NK-92 treated with Interleukin-12 subunit alpha and Interleukin-12 subunit beta, amount 100 ng/mL, for 24 hours (cell line): ENCODE data around the gene WTIP.
"Not testable (repeated sequence)": the region's sequence is repeated elsewhere in the genome, so short reads cannot be mapped to it uniquely, and the experiment has no call there.

Experiments used
- DNase-seq: peaks from one replicate; lab custom pipeline; 2025; lab: John Stamatoyannopoulos, UW

WTIP gene

DNA sequence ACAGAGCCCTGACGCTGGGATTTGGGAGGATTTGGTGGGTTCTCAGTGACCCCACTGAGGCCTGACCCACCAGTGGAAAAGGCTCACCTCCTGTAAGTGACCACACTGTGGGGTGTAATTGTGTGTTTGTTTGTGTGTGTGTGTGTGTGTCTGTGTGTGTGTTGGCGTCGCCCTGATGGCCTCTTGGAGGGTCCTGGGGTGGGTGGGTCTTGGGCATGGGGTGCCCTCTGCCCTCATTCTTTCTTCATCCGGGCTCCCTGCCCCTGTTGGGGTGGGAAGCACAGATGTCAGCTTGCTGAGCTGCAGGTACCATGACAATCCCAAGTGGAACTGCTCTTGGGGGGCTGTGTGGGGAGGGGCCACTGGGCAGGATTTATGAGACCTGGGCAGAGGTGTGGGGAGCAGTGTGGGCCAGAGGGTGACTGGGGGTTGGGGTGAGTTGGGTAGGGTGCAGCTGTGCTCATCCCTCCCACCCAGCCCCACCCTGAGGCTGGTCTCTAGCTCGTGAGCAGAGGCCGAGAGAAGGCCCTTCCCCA, 22.8 kb downstream of the WTIP start:
- DNase-seq: no peak

DNA sequence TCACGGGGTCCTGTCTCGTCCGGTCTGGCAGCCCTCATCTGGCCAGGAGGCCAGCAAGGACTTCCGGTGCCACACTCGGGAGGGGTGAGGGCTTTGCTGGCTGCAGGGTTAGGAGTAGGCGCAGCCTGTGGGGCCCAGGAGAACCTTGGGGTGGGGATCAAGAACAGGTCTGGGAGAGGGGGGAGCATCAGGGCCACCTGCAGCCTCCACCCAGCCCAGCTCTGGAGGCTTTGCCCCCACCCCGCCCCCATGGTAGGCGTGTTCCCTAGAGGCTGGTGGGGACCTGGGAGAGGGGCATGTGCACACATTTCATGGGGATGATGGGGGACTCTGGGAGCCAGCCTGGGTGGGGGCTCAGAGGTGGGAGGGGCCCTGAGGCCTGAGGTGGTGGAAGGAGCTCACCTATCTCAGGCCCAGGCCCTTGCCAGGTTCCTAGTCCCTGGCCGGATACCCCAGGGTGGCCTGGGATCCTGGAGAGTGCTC, 23.3 kb downstream of the WTIP start:
- DNase-seq: no peak

DNA sequence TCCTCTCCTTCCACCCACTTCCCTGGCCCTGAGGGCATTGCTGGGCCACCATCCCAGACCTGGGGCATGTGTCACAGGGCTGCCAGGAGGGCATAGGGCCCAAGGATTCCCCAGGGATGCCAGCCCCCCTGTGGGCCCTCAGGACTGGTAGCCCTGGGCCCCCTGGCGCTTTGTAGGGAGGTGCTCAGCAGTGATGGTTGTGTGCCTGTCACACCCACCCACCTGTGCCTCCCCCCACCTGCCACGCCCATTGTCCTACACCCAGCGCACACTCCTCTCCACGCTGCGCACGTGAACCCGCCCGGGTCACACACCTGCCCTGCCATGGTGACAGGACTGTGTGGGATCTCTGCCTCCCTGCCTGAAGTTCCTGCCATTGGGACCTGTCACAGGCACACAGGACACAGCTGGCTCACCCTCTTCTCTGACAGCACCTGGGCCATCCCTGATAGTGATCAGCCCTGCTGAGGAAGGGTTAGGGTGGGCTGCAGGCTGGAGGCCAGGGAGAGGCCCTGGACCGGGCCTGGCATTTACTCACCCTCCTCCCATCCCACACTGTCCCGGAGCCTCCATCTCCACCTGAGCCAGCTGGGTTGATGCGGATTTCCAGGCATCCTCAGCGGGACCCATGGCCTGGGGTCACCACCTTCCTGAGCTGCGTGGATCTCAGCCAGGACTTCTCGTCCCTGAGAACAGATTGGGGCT, 23.9 kb downstream of the WTIP start:
- no peak for DNase-seq

DNA sequence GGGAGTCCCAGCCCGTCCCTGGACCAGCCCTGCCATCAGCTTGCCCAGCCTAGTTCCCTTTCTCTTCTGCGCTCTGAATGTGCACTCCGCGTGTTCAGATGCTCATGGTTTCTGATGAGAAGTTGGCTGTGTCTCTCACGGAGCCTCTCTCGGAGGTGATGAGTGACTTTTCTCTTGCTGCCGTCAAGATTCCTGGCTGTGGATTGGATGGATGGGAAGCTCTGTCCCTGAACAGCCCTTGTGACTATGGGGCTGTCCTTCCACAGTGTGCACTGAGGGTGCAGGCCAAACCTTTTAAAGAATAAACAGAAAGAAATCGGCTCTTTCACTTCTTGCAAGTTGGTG, 24.4 kb downstream of the WTIP start:
- no peak for DNase-seq

DNA sequence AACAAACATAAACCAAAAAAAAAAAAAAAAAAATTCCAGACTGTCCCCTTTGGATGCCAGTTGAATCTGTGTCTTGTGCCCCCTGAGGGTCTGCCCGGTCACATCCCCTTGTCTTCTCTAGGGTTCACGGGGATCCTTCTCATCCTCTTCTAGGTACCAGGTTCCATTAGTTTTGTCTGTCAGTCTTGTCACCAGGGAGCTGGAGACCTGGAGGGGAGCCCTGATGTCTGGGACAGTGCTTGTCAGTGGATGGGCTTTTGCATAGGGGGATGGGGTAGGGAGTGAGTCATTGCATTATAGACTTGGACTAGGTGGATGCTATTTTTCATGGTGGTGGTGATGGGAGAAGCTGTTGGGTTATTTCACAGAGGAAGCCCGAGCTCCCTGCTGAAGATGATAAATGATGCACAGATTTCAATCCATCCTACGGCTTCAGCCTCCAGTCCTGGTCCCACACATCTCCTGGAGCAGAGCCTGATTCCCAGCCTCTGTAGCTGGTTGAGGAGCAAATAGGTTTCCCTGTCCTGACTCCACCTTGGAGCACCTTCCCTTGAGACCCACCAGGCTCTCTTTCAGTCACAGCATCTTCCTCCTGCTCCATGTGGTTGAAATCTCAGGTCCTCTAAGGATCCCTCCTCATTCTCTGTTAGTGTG, 26.0 kb downstream of the WTIP start:
- no peak for DNase-seq

DNA sequence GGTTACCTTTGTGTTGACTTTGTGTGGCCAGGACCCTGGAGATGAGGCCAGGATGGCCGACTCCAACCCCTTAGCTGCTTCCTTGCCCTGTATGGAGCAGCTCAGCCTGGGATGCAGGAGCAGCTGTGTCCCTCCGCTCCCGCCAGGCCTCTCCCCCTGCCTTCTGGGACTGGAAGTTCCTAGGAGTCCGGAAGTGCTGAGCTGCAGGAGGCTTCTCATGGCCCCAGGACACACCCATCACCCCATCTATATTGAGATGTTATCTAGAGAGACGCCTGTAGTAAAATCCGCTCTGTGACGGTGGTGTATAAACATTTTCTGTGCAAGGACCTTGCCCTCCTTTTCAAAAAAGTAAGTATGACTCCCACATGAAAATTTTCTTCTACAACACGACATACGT, 27.0 kb downstream of the WTIP start:
- no peak for DNase-seq

DNA sequence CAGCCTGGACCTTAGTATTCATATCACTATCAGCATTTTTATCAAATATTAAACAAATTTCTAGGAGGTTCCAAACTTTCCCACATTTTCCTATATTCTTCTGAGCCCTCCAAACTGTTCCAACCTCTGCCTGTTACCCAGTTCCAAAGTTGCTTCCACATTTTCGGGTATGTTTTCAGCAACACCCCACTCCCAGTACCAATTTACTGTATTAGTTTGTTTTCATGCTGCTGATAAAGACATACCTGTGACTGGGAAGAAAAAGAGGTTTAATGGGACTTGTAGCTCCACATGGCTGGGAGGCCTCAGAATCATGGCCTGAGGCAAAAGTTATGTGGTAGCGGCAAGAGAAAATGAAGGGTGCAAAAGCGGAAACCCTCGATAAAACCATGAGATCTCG, 29.3 kb downstream of the WTIP start:
- not testable (repeated sequence) for DNase-seq

DNA sequence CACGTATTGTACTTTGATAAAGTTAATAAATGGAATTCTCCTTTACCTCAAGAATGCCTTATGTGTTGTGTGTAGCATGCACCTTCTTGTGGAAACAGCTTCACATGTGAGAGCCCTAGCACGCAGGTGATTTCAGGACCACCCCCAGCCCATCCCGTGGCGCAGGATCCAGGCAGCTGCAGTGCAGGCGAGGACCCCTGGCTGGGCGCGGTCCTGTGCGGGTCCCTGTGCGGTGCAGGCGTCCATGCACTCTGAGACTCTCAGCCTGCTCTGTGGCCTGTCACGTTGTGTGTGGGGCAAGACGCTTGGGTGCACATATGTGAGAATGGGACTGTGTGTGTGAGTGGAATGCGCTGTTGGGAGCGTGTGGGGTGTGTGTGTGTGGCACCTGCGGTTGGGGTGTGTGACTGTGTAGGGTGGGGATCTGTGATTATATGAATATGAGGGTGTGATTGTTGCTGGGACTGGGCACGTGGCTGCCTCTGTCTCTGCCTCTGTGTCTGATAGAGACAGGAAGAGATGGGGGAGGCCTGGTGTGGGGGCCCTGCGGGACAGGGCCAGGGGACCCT, 30.8 kb downstream of the WTIP start:
- DNase-seq: no peak

DNA sequence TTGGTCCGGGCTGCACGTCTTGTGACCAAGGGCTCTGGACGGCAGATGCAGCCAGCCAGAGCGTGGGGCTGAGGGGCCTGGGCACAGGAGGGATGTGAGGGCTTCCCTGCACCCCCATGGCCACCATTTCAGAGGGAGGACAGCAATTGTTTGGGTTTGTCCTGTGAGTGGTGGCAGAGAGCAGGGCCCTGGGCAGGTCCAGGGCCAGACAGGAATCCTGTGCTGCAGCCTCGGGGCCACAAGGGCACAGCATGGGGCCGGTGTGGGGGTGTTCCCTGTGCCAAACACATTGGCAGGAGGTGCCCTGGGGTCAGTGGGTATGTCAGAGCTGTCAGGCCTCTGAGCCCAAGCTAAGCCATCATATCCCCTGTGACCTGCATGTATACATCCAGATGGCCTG, 32.2 kb downstream of the WTIP start:
- no peak for DNase-seq

DNA sequence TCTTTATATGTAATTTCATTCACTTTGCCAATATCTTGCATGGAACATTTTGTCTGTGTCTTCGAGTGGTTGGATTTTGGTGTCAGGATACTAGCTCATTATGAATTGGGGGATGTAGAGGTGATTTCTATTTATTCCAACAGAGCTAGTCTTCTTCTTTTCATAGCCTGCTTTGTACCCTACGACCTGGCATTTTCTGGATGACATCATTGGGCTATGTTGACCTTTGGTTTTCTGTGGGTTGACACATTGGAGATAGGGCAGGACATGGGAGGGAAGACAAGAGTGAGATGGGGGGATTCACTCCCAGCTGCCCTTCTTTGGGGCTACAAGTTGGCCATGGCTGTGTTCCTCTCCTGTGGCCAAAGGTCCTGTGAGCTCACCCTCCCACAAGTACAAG, 38.0 kb downstream of the WTIP start:
- no peak for DNase-seq

DNA sequence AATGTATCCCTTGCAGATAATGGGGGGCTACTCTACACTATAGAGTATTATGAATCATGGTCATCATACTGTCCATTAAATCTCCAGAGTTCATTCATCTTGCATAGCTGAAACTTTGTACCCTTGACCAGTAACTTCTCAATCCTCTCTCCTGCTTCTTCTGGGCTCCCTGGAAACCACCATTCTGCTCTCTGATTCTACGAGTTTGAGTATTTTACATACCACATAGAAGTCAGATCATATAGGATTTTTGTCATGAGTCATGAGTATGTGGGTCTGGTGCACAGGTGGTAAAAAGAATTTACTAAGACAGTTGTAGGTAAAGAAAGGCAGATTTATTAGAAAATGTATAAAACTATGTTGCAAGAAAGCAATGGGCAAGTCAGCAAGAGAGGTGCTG, 41.9 kb downstream of the WTIP start:
- no peak for DNase-seq

DNA sequence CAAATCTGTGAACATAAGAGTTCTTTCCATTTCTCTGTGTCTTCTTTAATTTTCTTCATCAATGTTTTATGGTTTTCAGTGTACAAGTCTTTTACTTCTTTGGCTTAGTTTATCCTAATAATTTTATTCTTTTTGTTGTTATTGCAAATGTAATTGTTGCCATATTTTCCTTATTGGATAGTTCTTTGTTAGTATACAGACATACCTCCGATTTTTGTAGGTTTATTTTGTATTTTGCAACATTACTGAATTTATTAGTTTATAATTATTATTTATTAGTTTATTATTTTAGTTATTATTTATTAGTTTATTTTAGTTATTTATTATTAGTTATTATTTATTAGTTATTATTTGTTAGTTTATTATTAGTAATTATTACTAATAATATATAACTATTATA, 43.4 kb downstream of the WTIP start:
- no peak for DNase-seq

DNA sequence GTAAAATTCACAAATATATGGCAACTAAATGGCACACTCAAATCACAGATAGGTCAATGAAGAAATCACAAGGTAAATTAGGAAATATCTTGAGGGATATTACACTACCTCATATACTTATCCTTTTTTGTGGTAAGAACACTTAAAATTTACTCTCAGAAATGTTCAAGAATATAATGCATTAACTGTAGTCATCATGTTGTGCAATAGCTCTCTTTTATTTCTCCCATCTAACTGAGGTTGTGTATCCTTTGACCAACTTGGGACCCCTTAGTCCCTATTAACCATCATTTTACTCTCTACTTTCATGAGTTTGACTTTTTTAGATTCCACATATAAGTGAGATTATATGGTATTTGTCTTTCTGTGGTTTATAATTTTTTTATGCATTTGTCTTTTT, 52.6 kb downstream of the WTIP start:
- DNase-seq: no peak

DNA sequence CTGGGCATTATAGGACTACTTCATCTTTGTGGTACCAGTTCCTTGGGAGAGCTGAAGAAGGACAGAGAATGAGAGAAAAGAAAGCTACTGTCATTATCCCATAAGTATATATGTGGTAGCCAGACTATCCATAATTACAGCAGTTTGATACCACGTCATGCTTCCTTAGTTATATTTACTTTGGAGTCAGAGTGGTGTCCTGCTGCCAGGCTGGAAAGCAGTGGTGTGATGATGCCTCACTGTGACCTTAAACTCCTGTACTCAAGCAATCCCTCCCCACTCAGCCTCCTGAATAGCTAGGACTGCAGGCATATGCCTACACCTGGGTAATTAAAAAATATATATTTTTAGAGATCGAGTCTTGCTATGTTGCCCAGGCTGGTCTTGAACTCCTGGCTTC, 57.8 kb downstream of the WTIP start:
- no peak for DNase-seq

DNA sequence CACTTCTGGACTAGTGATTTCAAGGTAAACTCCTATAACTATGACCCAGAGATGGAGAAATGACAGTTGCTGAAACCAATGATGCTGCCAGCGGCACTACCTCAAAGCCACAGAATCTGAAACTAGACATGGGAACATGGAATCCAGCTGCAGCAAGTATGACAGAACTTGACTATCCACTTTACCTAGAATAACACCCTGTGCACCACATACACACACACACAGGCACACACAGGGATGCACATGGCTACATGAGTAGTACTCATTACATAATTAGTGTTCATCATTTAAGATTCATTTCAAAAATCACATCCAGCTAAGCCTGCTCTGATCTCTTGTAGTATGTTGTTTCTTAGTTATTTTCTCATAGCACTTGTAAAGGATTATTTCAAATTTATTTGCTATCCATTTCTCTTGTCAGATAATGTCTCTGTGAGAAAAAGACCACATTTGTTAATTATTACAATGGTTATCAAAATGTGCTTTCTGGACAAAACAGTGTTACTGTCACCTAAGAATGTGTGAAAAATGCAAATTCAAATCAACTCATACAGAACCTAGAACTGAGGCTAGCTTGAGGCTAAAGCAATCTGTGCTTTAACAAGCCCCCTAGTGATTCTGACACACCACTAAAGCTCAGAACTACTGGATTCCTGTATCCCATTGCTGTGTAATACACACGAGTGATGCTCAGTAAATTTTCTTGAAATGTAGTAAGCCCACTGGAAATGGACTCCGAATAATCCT, 59.4 kb downstream of the WTIP start:
- DNase-seq: no peak

DNA sequence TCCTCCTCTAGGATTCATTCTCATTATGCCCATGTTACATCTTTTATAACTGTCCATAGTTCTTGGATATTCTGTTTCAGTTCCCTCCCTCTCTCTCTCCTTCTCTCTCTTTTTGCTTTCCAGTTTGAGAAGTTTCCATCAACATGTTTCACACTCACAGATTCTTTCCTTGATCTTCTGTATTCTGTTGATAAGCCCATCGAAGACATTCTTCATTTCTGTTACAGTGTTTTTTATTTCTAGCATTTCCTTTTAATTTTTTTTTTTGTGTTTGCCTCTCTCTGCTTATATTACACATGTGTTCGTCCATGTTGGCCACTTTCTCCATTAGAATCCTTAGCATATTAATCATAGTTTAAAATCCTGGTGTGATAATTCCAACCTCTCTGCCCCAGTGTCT, 68.3 kb downstream of the WTIP start:
- DNase-seq: no peak

DNA sequence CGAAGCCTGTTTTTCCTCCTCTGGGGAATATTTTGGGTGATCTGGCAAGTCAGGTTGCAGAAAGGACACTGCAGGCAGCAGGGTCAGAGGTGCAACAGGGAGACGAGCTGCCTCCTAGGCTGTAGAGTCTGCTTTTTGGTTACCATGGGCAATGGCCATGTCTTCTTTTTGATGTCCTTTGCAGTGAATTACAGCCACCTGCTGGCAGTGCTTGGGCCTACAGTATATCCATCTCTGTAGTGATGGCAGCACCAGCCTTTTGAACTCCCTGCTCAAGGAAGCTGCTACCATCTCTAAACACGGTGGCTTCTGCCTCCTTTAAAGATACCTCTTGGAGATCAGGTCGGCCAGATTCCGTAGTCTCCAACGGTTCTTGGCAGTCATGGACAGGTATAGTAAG, 73.9 kb downstream of the WTIP start:
- no peak for DNase-seq

DNA sequence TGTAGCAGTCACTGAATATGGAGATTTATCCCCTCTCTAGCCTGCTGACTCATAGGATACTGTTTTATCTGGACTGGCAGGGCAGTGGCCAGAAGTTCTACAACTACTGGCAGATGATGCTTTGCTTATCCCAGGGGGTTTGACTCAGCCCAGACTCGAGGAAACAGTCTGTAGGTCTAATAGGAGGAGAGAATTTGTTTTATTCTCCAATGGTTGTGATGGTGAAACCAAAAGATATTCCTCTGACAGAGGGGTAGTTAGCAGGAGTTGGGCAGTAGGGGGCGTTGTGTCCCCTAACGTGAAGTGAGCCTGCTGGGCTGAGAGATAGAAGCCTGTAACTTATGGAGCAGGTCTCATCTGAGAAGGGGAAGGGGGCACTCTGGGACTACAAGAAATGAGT, 74.9 kb downstream of the WTIP start:
- DNase-seq: no peak

DNA sequence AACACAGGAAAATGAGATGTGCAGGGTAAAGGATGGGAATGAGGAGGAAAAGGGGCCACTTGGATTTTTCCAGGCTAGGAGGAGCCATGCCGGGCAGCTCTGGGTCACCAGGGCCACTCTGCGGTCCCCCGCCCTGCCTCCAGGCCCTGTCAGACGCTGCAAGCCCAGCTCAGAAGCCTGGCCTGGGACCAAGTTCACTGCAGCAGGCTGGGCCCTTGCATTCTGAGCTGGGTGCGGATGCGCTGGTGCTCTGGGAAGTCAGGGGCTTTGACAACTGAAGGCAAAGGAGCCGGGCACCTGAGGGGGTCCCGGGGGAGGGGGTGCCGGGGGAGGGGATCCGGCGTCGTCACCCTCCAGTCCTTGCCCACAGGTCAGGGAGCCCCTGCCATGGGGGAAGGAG, 77.5 kb downstream of the WTIP start:
- DNase-seq: no peak

DNA sequence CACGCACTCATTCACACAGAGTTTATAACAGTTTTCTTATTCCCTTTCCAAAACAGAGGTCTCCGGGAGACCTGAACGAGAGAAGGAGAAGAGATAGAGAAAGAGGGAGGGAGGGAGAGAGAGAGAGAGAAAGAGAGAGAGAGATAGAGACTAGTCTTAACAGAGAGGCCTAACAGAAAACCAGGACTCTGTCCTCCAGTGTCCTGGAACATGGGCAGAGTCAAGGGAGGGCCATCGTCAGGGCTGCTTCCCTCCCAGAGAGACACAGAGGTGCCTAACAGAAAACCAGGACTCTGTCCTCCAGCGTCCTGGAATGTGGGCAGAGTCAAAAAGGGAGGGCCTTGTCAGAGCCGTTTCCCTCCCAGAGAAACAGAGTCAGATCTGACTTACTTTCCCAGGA, 78.7 kb downstream of the WTIP start:
- DNase-seq: no peak
